ENCODE data around the gene COX19. TPM values are rescaled to one million over a fixed set of nuclear protein-coding genes. Genes with fewer than 3 reads are reported as not detected.

Gene COX19
- total RNA-seq, 1 experiment from 2014 or later: 12.3 TPM

DNA sequence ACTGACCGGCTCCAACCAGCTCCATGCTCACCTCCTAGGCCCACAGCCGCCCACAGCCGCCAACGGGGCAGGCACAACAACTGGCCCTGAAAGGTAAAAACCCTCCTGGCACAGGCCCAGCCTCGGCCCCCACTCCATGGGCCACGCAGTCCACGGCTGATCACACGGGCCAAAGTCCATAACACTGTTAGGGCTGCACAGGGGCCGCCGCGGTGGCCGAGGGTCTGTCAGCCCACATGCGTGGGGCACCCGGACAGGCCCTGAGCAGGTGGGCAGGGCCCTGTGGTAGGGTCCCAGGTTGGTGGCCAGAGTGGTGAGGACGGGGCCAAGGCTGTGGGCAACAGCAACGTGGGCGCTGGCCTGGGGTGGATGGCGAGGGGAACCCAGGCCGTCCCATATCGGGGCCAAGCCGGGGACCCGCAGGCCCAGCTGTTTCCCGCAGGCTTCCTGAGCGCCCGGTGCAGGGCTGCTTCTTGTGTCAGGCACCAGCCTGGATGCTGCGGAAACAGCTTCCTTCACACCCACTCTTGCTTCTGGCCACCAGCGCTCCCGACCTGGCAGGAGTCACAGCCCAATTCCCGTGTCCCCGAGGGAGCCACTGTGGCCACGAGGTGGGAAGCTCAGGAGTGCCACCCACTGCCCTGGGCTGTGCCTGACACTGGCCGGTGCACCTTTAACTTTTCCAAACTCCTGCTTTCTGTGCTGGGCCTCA, 36.8 kb upstream of the COX19 start:
- Histone ChIP-seq H3K56ac (ENCODE audit: insufficient read length, low read depth, low read length) (no peak overlapping the region), H3K79me2 (ENCODE audit: insufficient read depth, low read length) (no peaks in the 10 kb centered on the region), H3K9ac (ENCODE audit: extremely low read depth, insufficient read length, low read length) (no peak overlapping the region), H3K14ac (ENCODE audit: insufficient read depth, low read length) (no peak overlapping the region), H3K27ac (ENCODE audit: insufficient read length, low read depth, low read length) (no peak overlapping the region), H4K91ac (ENCODE audit: insufficient read length, low read depth, low read length) (no peak overlapping the region), H3T11ph (ENCODE audit: low read length) (no peak overlapping the region), H4K8ac (replicated peaks; ENCODE audit: insufficient read length, low read depth, low read length) (no peak overlapping the region), H3K4me2 (ENCODE audit: insufficient read depth, insufficient read length, low read length) (no peak overlapping the region), H3K18ac (ENCODE audit: insufficient read length, low read depth, low read length) (no peak overlapping the region), H3K23me2 (ENCODE audit: insufficient read length, low read depth, low read length, poor library complexity, severe bottlenecking) (no peaks in the 10 kb centered on the region), H2BK15ac (ENCODE audit: low read depth, low read length) (no peak overlapping the region), H2BK12ac (ENCODE audit: insufficient read length, low read depth, low read length) (no peak overlapping the region), H3K23ac (ENCODE audit: insufficient read length, low read depth, low read length) (no peak overlapping the region), H3K27me3 (ENCODE audit: insufficient read depth, low read length) (no peaks in the 10 kb centered on the region), H4K20me1 (ENCODE audit: control insufficient read depth, insufficient read depth, insufficient read length) (no peaks in the 10 kb centered on the region), H3K4ac (ENCODE audit: low read depth, low read length) (no peak overlapping the region), H3K4me1 (ENCODE audit: insufficient read depth, low read length) (no peaks in the 10 kb centered on the region), H2AFZ (ENCODE audit: low read length) (no peak overlapping the region), H2BK120ac (ENCODE audit: low read depth, low read length, poor library complexity, severe bottlenecking) (no peak overlapping the region), H3K79me1 (ENCODE audit: insufficient read depth, low read depth, low read length, poor library complexity, severe bottlenecking) (no peaks in the 10 kb centered on the region), H2AK5ac (ENCODE audit: insufficient read length, low read length) (no peak overlapping the region), H4K5ac (ENCODE audit: insufficient read length, low read depth, low read length) (no peak overlapping the region), H2BK5ac (ENCODE audit: insufficient read length, low read length) (no peak overlapping the region), H3K9me3 (ENCODE audit: control insufficient read depth, low read depth, low read length) (no peaks in the 10 kb centered on the region), H2BK20ac (ENCODE audit: low read depth, low read length, poor library complexity, severe bottlenecking) (no peak overlapping the region)
- H3K9me3 Mint-ChIP-seq: no peaks in the 10 kb centered on the region; a peak in 1 of 5 replicates
- TF ChIP-seq, protein P1, sequence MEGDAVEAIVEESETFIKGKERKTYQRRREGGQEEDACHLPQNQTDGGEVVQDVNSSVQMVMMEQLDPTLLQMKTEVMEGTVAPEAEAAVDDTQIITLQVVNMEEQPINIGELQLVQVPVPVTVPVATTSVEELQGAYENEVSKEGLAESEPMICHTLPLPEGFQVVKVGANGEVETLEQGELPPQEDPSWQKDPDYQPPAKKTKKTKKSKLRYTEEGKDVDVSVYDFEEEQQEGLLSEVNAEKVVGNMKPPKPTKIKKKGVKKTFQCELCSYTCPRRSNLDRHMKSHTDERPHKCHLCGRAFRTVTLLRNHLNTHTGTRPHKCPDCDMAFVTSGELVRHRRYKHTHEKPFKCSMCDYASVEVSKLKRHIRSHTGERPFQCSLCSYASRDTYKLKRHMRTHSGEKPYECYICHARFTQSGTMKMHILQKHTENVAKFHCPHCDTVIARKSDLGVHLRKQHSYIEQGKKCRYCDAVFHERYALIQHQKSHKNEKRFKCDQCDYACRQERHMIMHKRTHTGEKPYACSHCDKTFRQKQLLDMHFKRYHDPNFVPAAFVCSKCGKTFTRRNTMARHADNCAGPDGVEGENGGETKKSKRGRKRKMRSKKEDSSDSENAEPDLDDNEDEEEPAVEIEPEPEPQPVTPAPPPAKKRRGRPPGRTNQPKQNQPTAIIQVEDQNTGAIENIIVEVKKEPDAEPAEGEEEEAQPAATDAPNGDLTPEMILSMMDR (conservative IDR thresholded peaks at IDR 0.05): no peak
- H3K4me1 Mint-ChIP-seq: no peaks in the 10 kb centered on the region
- WGBS (ENCODE audit: extremely low coverage, insufficient read length, low lambda C conversion rate): no CpG with 5 or more reads among the region's 32 CpGs
- DNase-seq: no peak
- H3K36me3 Mint-ChIP-seq (ENCODE audit: insufficient read depth in 1 of 3, low read depth in 3 of 3): peaks cover 0 to 17% (median 5%) of the 10 kb centered on the region in 3 experiments; a peak in 5 of 7 replicates
- no peaks in the 10 kb centered on the region for H3K27me3 Mint-ChIP-seq (ENCODE audit: low read depth)
- no peak overlapping the region for H3K4me3 Mint-ChIP-seq
- no peak overlapping the region for H3K27ac Mint-ChIP-seq

Measured in H9 (cell line).